ENCODE results near the gene UNK. TPM values are rescaled to one million over a fixed set of nuclear protein-coding genes. Genes with fewer than 3 reads are reported as not detected.

Gene UNK
- total and polyA plus RNA-seq, 9 of the 15 experiments (the other 6 are each of a cell fraction or from before 2014, with no cell fraction given), result 12.8 to 38.6 (median 24.8) TPM

DNA sequence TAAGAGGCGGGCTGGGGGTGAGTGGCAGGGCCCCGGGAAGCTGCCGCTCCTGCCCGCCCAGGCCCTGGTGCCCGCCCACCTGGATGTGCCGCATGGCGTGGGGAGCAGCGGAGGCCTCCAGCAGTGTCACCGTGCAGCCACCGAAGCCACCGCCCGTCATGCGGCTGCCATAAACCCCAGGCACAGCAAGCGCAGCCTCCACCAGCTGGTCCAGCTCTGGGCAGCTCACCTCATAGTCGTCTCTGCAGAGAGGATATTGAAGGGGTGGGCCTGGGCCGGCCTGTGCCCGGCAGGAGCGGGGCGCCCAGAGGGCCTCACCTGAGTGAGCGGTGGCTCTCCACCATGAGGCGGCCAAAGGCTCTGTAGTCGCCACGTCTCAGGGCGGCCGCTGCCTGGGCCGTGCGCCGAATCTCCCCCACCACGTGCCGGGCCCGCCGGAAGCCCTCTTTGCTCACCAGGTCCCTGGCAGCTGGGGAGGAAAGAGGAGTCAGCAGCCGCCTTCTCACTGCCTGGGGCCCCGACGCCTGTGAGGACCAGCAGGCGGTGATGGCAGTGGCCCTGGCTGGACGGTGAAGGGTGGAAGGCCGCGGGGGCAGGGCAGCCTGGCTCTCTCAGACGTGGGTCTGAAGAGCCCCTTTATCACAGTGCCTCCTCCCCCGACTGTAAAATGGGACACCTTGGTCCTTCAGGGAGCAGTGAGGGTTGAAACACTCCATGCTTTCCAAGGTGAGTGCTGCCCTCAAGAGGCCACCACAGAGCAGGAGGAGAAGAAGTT is 26.3 kb upstream of the UNK start:
- no TSS peak for BruUV-seq (replicated peaks)
- Histone ChIP-seq H4K20me1 (replicated peaks; ENCODE audit: control insufficient read depth, insufficient read depth, low read length) (no peaks in the 10 kb centered on the region; the same call in 1 of the 2 replicates), H3K27me3 (ENCODE audit: control insufficient read depth in 2 of 2, insufficient read depth in 2 of 2, low read length in 2 of 2) (no peaks in the 10 kb centered on the region), H3K4me3 (no peak overlapping the region), H3K27ac (ENCODE audit: extremely low read depth, low read depth, low read length) (no peak overlapping the region), H3K9me3 (replicated peaks; ENCODE audit: control insufficient read depth, insufficient read depth, low read depth, low read length) (no peaks in the 10 kb centered on the region), H2AFZ (ENCODE audit: low read depth, low read length) (no peak overlapping the region), H3K9me1 (ENCODE audit: control insufficient read depth, insufficient read depth, low read length) (no peaks in the 10 kb centered on the region), H3K79me2 (ENCODE audit: control insufficient read depth, insufficient read depth, low read length) (no peaks in the 10 kb centered on the region), H3K4me1 (replicated peaks in 1 of 2; ENCODE audit: control insufficient read depth in 2 of 2, insufficient read depth in 2 of 2, low read length in 2 of 2) (peaks cover 13 to 61% of the 10 kb centered on the region in 2 experiments), H3K9ac (ENCODE audit: insufficient read depth in 1 of 2, low read depth in 2 of 2, low read length in 2 of 2) (peak overlapping the region in 1 of 2 experiments; percentile 22; a peak in 1 of 4 replicates), H3K36me3 (ENCODE audit: control insufficient read depth, insufficient read depth, low read length) (no peaks in the 10 kb centered on the region), H3K4me2 (ENCODE audit: insufficient read depth, low read length) (no peak overlapping the region)
- ChIA-PET POLR2A (interaction anchor here (14.7 kb wide), 1 partner anchor 17 kb away, joined by 464 read pairs; a partner anchor contains a TSS), CTCF (ENCODE audit: low intra/inter-chr PET ratio) (interaction anchor here (0.6 to 1.2 kb wide), 2 partner anchors 125 to 126 kb away, joined by 3 to 4 read pairs; no protein-coding TSS in a partner anchor)
- in situ Hi-C loops (cut with MboI) (no loop called here), intact Hi-C loops (cut with micrococcal nuclease) (loop anchor here (10.0 kb wide), 1 partner anchor 246 kb away; the partner anchor contains the start of gene CDK3)
- 86% methylated on average over 35 of the region's 41 CpGs for WGBS (ENCODE audit: insufficient coverage, low coverage, missing lambda C conversion rate)
- FAIRE-seq (peak; percentile 84), ATAC-seq (peak; percentile 69), DNase-seq (ENCODE audit: extremely low read depth in 1 of 4, low spot score in 3 of 4) (peak in 1 of 4 experiments; percentile 59)
- TF ChIP-seq TGIF2 (CRISPR knock-in tag; IDR thresholded peaks at IDR 0.05), result no peak
- no peak for TF ChIP-seq ZFP30 (CRISPR knock-in tag; IDR thresholded peaks at IDR 0.05; ENCODE audit: borderline replicate concordance)
- no peak for TF ChIP-seq GABPB2 (CRISPR knock-in tag; conservative IDR thresholded peaks at IDR 0.05)
- no peak for TF ChIP-seq ATF7 (IDR thresholded peaks at IDR 0.05)
- peak; percentile 49; the same call in 1 of the 2 replicates for TF ChIP-seq ZBTB33 (CRISPR knock-in tag; IDR thresholded peaks at IDR 0.05)
- TF ChIP-seq ZNF436 (CRISPR knock-in tag; IDR thresholded peaks at IDR 0.05), result no peak
- no peak for TF ChIP-seq MITF (IDR thresholded peaks at IDR 0.05)
- 0 out of 2 replicates have a peak, but pooled peaks have one; percentile 19 for TF ChIP-seq SMC3 (conservative IDR thresholded peaks at IDR 0.05; ENCODE audit: insufficient read depth, low read depth, low read length)
- no peak for TF ChIP-seq ZBTB49 (CRISPR knock-in tag; IDR thresholded peaks at IDR 0.05; ENCODE audit: borderline replicate concordance)
- no peak for TF ChIP-seq ZNF764 (CRISPR knock-in tag; IDR thresholded peaks at IDR 0.05; ENCODE audit: low read depth)
